Spinal cord (tissue), 10 donors: ENCODE measurements around the gene TEDDM1. TPM values are rescaled to one million over a fixed set of nuclear protein-coding genes. Genes with fewer than 3 reads are reported as not detected.
"Not testable (repeated sequence)": the region's sequence is repeated elsewhere in the genome, so short reads cannot be mapped to it uniquely, and the experiment has no call there.

Experiments
- DNase-seq, 6 donors: peaks; one replicate each; pipeline versions ENCODE4 v3.0.0 to v3.0.0-alpha.2; 2013 to 2015; ENCODE audit warnings: low spot score in 6 of 6, low read depth in 4 of 6
- H3K27ac ChIP-seq: one replicate; pipeline ENCODE4 v1.5.1; 2013; ENCODE audit warnings: low read depth, low read length, control low read depth
- H3K27me3 ChIP-seq: one replicate; pipeline ENCODE4 v1.6.1; 2013; ENCODE audit warnings: low read length; ENCODE audit not compliant: control insufficient read depth, insufficient read depth
- H3K36me3 ChIP-seq: one replicate; pipeline ENCODE4 v1.6.1; 2013; ENCODE audit warnings: low read length; ENCODE audit not compliant: control insufficient read depth, insufficient read depth
- H3K4me1 ChIP-seq: one replicate; pipeline ENCODE4 v1.6.1; 2013; ENCODE audit warnings: low read length; ENCODE audit not compliant: control insufficient read depth, insufficient read depth
- H3K4me3 ChIP-seq: one replicate; pipeline ENCODE4 v1.5.1; 2013; ENCODE audit warnings: low read depth, low read length, control low read depth
- H3K9me3 ChIP-seq: one replicate; pipeline ENCODE4 v1.6.1; 2013; ENCODE audit warnings: low read length; ENCODE audit not compliant: control insufficient read depth, insufficient read depth
- whole genome bisulfite sequencing: methylation state at CpG from one replicate; pipeline ENCODE4 v1.1.5; 2013; ENCODE audit warnings: missing lambda C conversion rate; ENCODE audit not compliant: insufficient coverage; 5-methylcytosine and 5-hydroxymethylcytosine counted together
- polyA plus RNA-seq, 2 donors: library from polyadenylated mRNA; unstranded; fragments of 120-200 nt; gene quantifications; one replicate each; pipeline ENCODE4 v1.2.1, GENCODE V29; 2013; ENCODE audit not compliant: insufficient read length in 2 of 2
- total RNA-seq, 2 donors: library from RNA; depleted of rRNA in 1 of 2; stranded (reverse); fragments of 120-200 nt in 1 of 2; fragments of >200 nt in 1 of 2; gene quantifications; one replicate each; pipeline versions ENCODE4 v1.2.3 to v1.2.4, GENCODE V29; 2013 to 2014
- donor health status: healthy.

Gene TEDDM1
- total and polyA plus RNA-seq, 4 donors, result 0.12 TPM; not detected in 3

GRCh38 chr1:182383037-182383661 lies 17.3 kb downstream of the TEDDM1 start:
- Histone ChIP-seq H3K9me3 (no peaks in the 10 kb centered on the region), H3K27ac (no peak overlapping the region), H3K27me3 (no peaks in the 10 kb centered on the region), H3K4me3 (no peak overlapping the region), H3K4me1 (peaks cover 7% of the 10 kb centered on the region), H3K36me3 (peaks cover 33% of the 10 kb centered on the region)
- 91% methylated on average over 3 of the region's 4 CpGs for WGBS
- DNase-seq, result no peak

GRCh38 chr1:182381962-182382819 lies 18.3 kb downstream of the TEDDM1 start:
- Histone ChIP-seq H3K4me1 (peaks cover 5% of the 10 kb centered on the region), H3K4me3 (no peak overlapping the region), H3K9me3 (no peaks in the 10 kb centered on the region), H3K36me3 (peaks cover 28% of the 10 kb centered on the region), H3K27ac (no peak overlapping the region), H3K27me3 (no peaks in the 10 kb centered on the region)
- WGBS, result 93% methylated on average over 5 of the region's 9 CpGs
- DNase-seq, result no peak

GRCh38 chr1:182380199-182380598 lies 20.3 kb downstream of the TEDDM1 start:
- no peak overlapping the region for H3K27ac ChIP-seq
- H3K9me3 ChIP-seq, result no peaks in the 10 kb centered on the region
- no peaks in the 10 kb centered on the region for H3K27me3 ChIP-seq
- H3K4me1 ChIP-seq, result no peaks in the 10 kb centered on the region
- H3K4me3 ChIP-seq, result no peak overlapping the region
- WGBS, result 83% methylated on average over 1 of the region's 4 CpGs
- DNase-seq, result no peak
- peaks cover 8% of the 10 kb centered on the region for H3K36me3 ChIP-seq

- WGBS, result 100% methylated on average over 1 of the region's 7 CpGs
- not testable (repeated sequence) for DNase-seq
These were observed 20.7 kb downstream of the TEDDM1 start for GRCh38 chr1:182379781-182380180.

DNA sequence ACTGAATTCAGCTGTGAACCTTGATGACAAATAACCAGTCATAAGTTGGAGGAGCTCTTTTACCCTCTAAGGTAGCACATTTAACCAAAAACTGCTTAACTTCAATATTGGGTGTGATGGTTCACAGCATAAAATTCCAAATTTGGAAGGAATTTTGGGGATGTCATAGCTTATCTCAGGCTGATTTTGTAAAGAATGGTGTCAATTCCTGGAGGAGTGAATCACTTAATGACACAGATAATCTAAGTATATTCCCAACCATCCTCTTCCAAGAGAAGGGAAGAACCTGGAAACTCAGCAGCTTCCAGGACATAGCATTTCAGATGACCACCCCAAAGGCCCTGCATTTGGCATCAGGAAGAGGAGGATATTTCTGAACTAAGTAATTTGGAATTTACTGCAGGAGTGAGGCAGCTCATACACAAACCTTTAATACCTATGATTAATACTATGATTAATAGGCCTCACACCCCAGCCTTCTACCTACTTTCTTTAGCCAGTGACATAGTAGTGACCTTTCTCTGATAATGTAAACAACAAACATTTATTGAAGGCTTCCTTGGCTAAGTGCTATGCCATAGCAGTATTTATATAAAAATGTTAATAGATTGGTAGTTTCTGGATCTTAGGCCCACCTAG lies 23.4 kb downstream of the TEDDM1 start:
- no peaks in the 10 kb centered on the region for H3K4me1 ChIP-seq
- no peak overlapping the region for H3K4me3 ChIP-seq
- no peak overlapping the region for H3K27ac ChIP-seq
- H3K27me3 ChIP-seq, result no peaks in the 10 kb centered on the region
- no peaks in the 10 kb centered on the region for H3K36me3 ChIP-seq
- DNase-seq, result no peak
- H3K9me3 ChIP-seq, result no peaks in the 10 kb centered on the region

More at GRCh38 chr1:182379781-182380180, 20.7 kb downstream of the TEDDM1 start:
- not testable (repeated sequence) for H3K9me3 ChIP-seq, H3K27ac ChIP-seq, H3K4me1 ChIP-seq, H3K27me3 ChIP-seq, H3K4me3 ChIP-seq, H3K36me3 ChIP-seq

GRCh38 chr1:182374101-182374834 lies 26.2 kb downstream of the TEDDM1 start:
- WGBS, result 94% methylated on average over 4 of the region's 5 CpGs
- H3K4me3 ChIP-seq, result no peak overlapping the region
- no peak for DNase-seq
- no peaks in the 10 kb centered on the region for H3K27me3 ChIP-seq
- no peak overlapping the region for H3K27ac ChIP-seq
- no peaks in the 10 kb centered on the region for H3K36me3 ChIP-seq
- H3K4me1 ChIP-seq, result no peaks in the 10 kb centered on the region
- no peaks in the 10 kb centered on the region for H3K9me3 ChIP-seq

DNA sequence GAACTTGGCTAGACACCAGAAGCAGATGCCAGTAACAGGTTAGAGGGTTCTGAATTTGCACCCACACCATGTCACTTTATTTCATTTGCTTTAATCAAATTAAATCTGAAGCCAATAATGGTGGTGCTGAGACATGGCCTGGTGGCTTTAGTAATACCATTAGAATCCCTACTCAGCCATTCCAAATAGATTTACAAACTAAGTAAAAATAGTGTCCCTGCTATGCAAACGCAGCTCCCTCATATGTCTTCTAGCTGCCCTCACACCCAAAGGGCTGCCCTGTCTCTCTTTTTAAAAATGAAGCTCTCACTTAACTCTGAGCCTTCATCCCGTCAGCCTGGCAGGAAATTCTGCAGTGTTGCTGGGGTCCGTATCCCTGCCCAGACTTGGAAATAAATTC lies 29.9 kb downstream of the TEDDM1 start:
- Histone ChIP-seq H3K36me3 (no peaks in the 10 kb centered on the region), H3K4me3 (no peak overlapping the region), H3K4me1 (no peaks in the 10 kb centered on the region), H3K27me3 (no peaks in the 10 kb centered on the region), H3K9me3 (no peaks in the 10 kb centered on the region), H3K27ac (no peak overlapping the region)
- WGBS, result 38% methylated on average over 2 of the region's 3 CpGs
- no peak for DNase-seq

- DNase-seq, result no peak
- H3K36me3 ChIP-seq, result no peaks in the 10 kb centered on the region
- no peak overlapping the region for H3K4me3 ChIP-seq
- H3K4me1 ChIP-seq, result no peaks in the 10 kb centered on the region
- no peaks in the 10 kb centered on the region for H3K9me3 ChIP-seq
- H3K27me3 ChIP-seq, result no peaks in the 10 kb centered on the region
- H3K27ac ChIP-seq, result no peak overlapping the region
- WGBS, result 64% methylated on average over 3 of the region's 4 CpGs
These were observed 31.6 kb downstream of the TEDDM1 start for GRCh38 chr1:182368903-182369302.

GRCh38 chr1:182368358-182368757 lies 32.1 kb downstream of the TEDDM1 start:
- no CpG with 5 or more reads among the region's 4 CpGs for WGBS
- Histone ChIP-seq H3K4me3 (no peak overlapping the region), H3K27ac (no peak overlapping the region), H3K9me3 (no peaks in the 10 kb centered on the region), H3K36me3 (no peaks in the 10 kb centered on the region), H3K4me1 (no peaks in the 10 kb centered on the region), H3K27me3 (no peaks in the 10 kb centered on the region)
- DNase-seq, result no peak
